Measurements from ENCODE around the gene PPM1N.
A peak's percentile ranks its signal among the peaks of the same experiment; 100 is the strongest.

PPM1N gene

GRCh38 chr19:45492627-45493470 is 5.4 kb upstream of the PPM1N start:
- no peak for DNase-seq

DNA sequence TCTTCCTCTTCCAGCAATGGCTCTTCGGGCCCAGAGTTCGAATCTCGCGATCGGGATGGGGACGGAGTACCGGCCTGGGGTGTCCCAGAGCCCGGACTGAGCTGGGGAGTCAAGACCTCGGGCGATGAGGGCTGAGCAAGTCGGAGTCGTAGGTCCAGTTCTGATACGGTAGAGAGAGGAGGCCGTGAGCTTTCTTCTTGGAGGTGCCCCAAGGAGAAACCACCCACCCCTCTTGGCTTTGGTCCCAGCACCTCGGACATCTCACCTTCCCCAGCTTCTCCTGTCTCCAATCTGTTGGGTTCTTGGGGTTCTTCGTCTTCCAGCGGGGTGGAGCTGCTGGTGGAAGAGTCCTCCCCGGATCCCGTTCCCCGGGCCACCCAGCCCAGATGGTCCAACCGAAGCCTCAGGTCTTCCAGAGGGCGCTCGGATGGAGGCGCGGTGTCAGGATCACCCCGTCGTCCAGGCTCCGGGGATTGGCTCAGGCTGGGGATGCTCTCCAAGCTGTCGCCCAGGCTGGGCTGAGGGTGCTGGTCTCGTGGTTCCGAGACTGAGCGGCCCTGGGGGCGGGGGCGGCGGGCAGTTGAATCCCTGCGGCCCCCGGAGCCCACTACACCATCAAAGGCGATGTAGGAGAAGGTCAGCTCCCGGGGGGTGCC is 3.9 kb upstream of the PPM1N start:
- no peak for DNase-seq

GRCh38 chr19:45495178-45495577 is 3.1 kb upstream of the PPM1N start:
- DNase-seq: no peak

DNA sequence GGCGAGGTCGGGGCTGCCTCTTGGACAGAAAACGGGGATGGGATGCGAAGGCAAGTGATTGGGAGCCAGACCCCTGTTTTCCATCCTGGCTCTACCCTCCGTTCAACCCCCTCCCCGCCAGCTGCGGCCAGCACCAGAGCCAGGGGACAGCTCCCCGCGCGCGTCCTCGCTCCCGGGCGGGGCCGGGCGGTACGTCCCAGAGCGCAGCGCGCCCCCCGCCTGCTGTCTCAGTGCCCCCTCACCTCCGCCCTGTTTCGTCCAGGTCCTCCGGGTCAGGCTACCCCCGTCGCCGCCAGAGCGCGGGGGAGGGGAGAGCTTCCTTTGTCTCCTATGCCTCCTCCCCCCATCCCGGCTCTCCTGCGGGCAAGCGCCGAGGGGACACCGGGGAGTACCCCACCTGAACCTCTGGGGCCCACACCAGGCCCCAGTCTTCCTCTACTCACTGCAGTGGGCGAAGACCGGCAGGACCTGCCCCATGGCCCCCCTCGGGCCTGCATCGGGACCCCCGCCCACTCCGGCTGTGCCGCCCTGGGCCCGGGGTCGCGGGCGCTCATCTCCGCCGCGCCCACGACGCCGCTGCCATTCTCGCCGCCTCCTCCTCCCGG is 1.8 kb upstream of the PPM1N start:
- DNase-seq: peak; percentile 42

GRCh38 chr19:45497791-45498190 is 452 bp upstream of the PPM1N start:
- DNase-seq: no peak

DNA sequence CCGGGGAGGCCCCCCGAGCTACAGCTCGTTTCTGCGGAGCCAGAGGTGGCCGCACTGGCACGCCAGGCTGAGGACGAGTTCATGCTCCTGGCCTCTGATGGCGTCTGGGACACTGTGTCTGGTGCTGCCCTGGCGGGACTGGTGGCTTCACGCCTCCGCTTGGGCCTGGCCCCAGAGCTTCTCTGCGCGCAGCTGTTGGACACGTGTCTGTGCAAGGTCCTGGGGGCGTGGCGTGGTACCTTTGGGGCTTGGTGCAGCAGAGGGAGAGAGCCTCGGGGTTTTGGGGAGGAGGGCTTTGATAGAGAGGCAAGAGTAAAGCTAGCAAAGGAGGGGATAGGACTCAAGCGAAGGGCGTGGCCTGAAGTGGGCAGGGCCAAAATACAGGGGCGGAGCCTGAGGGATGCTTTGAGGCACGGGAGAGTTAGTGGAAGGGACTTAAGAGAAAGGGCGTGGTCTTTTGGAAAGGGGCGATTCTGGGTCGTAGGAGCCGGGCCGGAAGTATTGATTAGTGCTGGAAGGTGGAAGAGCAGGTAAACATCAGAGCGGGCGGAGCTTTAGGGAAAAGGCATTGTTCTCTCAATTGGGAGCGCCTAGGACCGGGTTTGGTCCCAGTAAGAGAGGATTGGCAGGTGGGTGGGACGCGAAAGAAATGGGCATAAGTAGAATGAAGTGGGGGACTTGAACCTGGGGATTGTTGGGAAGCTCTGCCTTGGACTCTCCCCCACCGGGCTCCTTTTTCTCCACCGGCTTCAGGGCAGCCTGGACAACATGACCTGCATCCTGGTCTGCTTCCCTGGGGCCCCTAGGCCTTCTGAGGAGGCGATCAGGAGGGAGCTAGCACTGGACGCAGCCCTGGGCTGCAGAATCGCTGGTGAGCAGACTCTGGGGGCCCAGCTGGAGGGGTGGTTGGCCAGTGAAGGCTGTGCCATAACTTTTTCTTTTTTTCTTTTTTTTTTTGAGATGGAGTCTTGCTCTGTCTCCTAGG is 1.2 kb downstream of the PPM1N start:
- peak; percentile 69 for DNase-seq

DNA sequence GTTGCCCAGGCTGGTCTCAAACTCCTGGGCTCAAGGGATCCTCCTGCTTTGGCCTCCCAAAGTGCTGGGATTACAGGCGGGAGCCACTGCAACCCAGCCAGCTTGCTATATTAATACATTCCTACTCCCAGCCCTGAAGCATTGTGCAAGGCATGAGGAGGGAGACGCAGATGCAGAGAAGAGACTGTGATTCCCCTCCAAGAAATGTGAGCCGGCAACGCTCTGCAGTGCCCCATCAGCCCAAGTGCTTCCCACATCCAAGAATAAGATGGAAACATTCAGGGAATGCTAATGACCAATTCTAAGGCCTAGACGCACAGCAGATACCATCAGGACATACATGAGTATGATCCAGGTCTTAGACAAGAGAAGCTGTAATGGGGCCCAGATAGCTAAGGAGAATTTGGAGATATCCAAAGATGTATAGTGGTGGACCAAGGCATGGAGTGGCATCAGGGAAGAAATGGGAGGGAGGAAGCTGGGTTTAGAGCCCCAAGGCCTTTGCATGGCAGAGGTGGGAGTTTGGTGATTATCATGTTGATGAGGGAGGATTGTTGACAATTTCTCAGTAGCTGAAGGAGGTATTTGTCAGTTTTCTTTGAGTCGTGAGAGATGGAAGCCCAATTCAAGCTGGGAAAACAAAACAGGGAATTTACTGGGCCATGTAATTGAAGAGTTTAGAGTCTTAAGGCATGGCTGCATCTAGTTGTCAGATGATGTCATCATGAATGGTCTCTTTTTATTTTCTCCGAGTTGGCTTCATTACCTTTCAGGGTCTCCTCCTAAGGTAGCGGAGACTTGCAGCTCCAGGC is 2.9 kb downstream of the PPM1N start:
- no peak for DNase-seq

GRCh38 chr19:45501730-45502014 is 3.4 kb downstream of the PPM1N start:
- no peak for DNase-seq

- no peak for DNase-seq
Measured at GRCh38 chr19:45502111-45502510, 3.9 kb downstream of the PPM1N start.

DNA sequence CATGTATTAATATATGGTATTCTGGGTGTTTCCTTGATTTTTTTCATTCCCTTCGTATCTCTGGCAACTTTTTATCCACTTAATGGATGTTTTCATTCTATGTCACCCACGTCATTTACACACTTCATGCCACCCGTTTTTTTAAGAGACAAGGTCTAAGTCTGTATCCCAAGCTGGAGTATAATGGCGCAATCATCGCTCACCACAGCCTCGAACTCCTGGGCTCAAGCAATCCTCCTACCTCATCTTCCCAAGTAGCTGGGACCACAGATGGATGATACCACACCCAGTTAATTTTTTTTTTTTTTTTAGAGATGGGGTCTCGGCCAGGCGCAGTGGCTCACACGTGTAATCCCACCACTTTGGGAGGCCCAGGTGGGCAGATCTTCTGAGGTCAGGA is 5.7 kb downstream of the PPM1N start:
- DNase-seq: no peak

- no peak for DNase-seq
Measured at GRCh38 chr19:45505151-45505995, 7.1 kb downstream of the PPM1N start.

DNA sequence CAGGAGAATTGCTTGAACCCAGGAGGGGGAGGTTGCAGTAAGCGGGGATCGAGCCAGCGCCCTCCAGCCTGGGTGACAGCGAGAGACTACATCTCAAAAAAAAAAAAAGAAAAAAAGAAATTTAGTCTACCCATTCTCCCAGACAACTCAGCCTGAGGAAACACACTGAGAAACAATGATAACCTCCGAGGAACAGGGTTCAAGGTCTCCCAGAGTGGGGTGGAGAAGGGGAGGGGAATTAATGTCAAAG is 7.7 kb downstream of the PPM1N start:
- no peak for DNase-seq

GRCh38 chr19:45506246-45506988 is 8.2 kb downstream of the PPM1N start:
- peak; percentile 94 for DNase-seq

- DNase-seq: peak; percentile 91
Measured at GRCh38 chr19:45506989-45507871, 9.0 kb downstream of the PPM1N start, which contains the start of gene VASP. TSS of gene VASP (plus strand) at chr19:45507479. CDS start at chr19:45507772, 293 bp downstream.

DNA sequence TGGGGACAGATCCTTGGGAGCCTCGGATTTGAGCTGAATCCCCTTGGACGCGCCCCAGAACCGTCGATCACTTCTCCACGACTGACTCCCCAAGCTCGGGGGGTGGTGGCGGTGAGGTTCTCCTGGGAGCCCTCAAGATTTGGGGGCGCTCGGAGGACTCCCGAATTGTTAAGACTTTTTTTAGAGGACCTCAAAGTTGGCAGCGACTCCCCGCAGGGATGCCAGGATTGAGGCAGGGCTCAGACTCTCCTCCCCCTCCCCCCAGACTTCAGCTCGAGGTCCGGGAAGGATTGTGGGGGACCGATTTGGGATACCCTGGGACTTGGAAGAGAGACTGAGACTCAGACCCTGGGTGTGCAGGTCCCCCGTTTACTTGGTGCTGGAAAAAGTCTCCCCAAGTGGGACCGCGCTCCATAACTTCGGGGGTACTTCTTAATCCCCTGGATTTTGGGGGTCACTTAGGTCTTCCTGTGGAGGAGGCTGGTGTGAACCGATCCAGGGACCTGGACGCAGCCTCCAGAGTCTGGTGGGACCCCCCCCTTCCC is 9.7 kb downstream of the PPM1N start:
- DNase-seq: peak; percentile 43

GRCh38 chr19:45508417-45508860 is 10.2 kb downstream of the PPM1N start:
- DNase-seq: peak; percentile 84

DNA sequence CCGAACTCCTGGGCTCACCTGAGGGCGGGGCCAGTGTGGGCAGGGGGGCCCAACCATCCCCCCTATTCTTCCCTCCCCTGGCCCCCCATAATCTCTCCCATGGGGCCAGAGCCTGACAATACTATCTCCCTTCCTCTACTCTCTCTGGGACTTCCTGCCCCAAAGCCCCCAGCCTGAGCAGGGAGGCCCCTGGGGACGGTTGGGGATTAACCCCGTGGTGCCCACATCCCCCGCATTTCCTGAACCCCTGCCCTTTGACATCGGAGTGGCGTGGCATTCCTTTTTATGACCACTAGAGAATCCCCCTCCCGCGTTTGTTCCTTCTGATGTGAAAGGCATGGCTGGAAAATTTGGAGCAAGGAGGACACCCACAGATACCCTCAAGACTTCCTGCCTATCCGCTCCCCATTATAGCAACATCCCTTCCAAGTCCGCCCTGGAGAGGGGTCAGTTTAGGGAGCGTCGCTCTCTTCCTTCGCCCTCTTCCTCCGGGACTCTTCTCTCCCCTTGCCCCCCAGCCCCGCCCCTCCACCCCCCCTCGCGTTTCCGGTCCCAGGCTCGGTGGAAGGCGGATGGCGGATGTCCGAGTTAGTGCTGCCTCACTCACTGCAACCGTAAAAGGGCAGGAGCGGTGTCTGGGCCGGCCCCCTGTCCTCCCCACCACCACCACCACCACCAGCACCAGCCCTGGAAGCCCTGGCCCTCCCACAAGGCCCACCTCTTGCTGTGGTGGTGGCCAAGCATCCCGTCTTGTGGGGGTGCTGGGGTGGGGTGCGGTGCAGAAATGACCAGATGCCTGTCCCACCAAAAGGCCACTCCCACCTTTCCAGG is 10.8 kb downstream of the PPM1N start:
- peak; percentile 78 for DNase-seq

DNA sequence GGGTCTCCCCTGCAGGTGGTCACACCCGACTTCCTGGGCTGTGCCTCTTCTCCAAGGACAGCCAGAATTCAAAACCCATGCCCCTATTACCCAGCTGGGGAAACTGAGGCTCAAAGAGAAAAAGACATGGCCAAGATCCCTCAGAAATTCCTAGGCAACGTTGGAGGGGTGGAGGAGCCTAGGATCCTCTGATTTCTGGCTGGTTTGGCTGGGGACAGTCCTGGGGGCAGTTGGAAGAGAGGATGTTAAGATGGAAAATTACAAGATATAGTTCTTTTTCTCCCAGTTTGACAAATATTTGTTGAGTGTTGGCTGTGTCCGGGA is 11.4 kb downstream of the PPM1N start:
- DNase-seq: no peak

Measured in DMS53 (cell line).